Measurements from ENCODE around the gene PASK. TPM values are rescaled to one million over a fixed set of nuclear protein-coding genes. Genes with fewer than 3 reads are reported as not detected.
A peak's percentile ranks its signal among the peaks of the same experiment; 100 is the strongest.

PASK gene
- total RNA-seq, 1 experiment from 2014 or later: 80.9 TPM

GRCh38 chr2:241088376-241088775 lies 60.9 kb downstream of the PASK start:
- H3K27me3 Mint-ChIP-seq (ENCODE audit: low read depth): no peaks in the 10 kb centered on the region
- peaks cover 5% of the 10 kb centered on the region; the same call in 1 of the 2 replicates for H3K4me1 Mint-ChIP-seq
- ATAC-seq (peak; percentile 24), DNase-seq (ENCODE audit: low spot score) (no peak)
- CTCF ChIA-PET: interaction anchor here (1.3 to 1.5 kb wide), 2 partner anchors 10 kb away, joined by 4 to 6 read pairs; no protein-coding TSS in a partner anchor
- no peak overlapping the region for H3K4me3 Mint-ChIP-seq
- H3K36me3 Mint-ChIP-seq: peaks cover 11% of the 10 kb centered on the region
- H3K27ac Mint-ChIP-seq: peak overlapping the region; percentile 3
- H3K9me3 Mint-ChIP-seq: no peaks in the 10 kb centered on the region
- TF ChIP-seq ERG (CRISPR knock-in tag; IDR thresholded peaks at IDR 0.05): no peak
- TF ChIP-seq ELF4 (CRISPR knock-in tag; IDR thresholded peaks at IDR 0.05; ENCODE audit: low read depth): no peak
- TF ChIP-seq ZNF138 (CRISPR knock-in tag; conservative IDR thresholded peaks at IDR 0.05): no peak
- TF ChIP-seq MAX (CRISPR knock-in tag; IDR thresholded peaks at IDR 0.05): no peak
- TF ChIP-seq ZNF416 (CRISPR knock-in tag; IDR thresholded peaks at IDR 0.05): no peak
- TF ChIP-seq AFF4 (CRISPR knock-in tag; IDR thresholded peaks at IDR 0.05; ENCODE audit: borderline replicate concordance): no peak
- TF ChIP-seq ZNF219 (CRISPR knock-in tag; IDR thresholded peaks at IDR 0.05; ENCODE audit: borderline replicate concordance): no peak
- no peak for TF ChIP-seq PREB (CRISPR knock-in tag; IDR thresholded peaks at IDR 0.05; ENCODE audit: borderline replicate concordance)
- no peak for TF ChIP-seq CREM (CRISPR knock-in tag; IDR thresholded peaks at IDR 0.05)
- TF ChIP-seq ATF6 (CRISPR knock-in tag; IDR thresholded peaks at IDR 0.05): no peak
- TF ChIP-seq CREB1 (CRISPR knock-in tag; IDR thresholded peaks at IDR 0.05): no peak
- no peak for TF ChIP-seq ESRRA (CRISPR knock-in tag; IDR thresholded peaks at IDR 0.05; ENCODE audit: borderline replicate concordance)
- TF ChIP-seq ETV6 (CRISPR knock-in tag; IDR thresholded peaks at IDR 0.05): no peak
- no peak for TF ChIP-seq ZSCAN18 (CRISPR knock-in tag; IDR thresholded peaks at IDR 0.05)
- TF ChIP-seq TP53 (CRISPR knock-in tag; IDR thresholded peaks at IDR 0.05): no peak
- no peak for TF ChIP-seq TCF7 (CRISPR knock-in tag; IDR thresholded peaks at IDR 0.05; ENCODE audit: low read depth)
- TF ChIP-seq E2F4 (CRISPR knock-in tag; IDR thresholded peaks at IDR 0.05; ENCODE audit: borderline replicate concordance, low read depth): no peak
- POLR2A ChIA-PET: interaction anchor here (0.8 kb wide), 1 partner anchor 10 kb away, joined by 3 read pairs; no protein-coding TSS in a partner anchor
